Measurements from ENCODE around the gene FAXDC2. TPM values are rescaled to one million over a fixed set of nuclear protein-coding genes. Genes with fewer than 3 reads are reported as not detected.

The FAXDC2 gene
- total and polyA plus RNA-seq, 9 of the 15 experiments (the other 6 are each of a cell fraction or from before 2014, with no cell fraction given) = 2.4 to 30.0 (median 9.9) TPM

GRCh38 chr5:154776167-154776566 lies 74.2 kb downstream of the FAXDC2 start (continued):
- TF ChIP-seq MITF (IDR thresholded peaks at IDR 0.05) (peak; percentile 47; the same call in 1 of the 2 replicates), ATF7 (IDR thresholded peaks at IDR 0.05) (peak; percentile 51; the same call in 1 of the 2 replicates), CBFA2T2 (conservative IDR thresholded peaks at IDR 0.05) (peak; percentile 70), SP1 (CRISPR knock-in tag; IDR thresholded peaks at IDR 0.05) (no peak), ZNF644 (tag; IDR thresholded peaks at IDR 0.05; ENCODE audit: low read depth) (no peak), ZNF318 (IDR thresholded peaks at IDR 0.05; ENCODE audit: borderline replicate concordance in 1 of 2, low read depth in 1 of 2) (no peak), POLR2AphosphoS5 (IDR thresholded peaks at IDR 0.05; ENCODE audit: control insufficient read depth, insufficient read depth, low read depth, low read length) (peak; percentile 49; the same call in 1 of the 2 replicates)

Data from K562 (cell line).